ENCODE data around the gene ANKDD1B.

Gene ANKDD1B

DNA sequence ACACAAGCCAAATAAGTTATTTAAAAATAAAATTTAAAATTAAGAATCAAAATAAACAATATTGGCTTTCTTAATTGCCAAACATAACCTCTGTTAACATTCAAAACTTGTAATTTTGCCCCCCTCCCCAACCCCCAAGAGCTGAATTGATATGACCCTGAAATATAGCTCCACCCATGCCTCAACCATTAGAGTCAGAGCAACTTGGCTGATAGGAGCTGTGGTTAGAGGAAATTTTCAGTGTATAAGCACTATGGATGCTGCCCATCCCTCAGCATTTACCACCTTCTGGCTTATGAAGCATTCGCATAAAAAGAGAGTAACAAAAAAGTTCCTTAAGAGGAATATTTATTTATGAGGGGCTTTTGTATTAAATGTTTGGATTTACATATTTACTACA lies 99.9 kb downstream of the ANKDD1B start:
- DNase-seq: no peak

DNA sequence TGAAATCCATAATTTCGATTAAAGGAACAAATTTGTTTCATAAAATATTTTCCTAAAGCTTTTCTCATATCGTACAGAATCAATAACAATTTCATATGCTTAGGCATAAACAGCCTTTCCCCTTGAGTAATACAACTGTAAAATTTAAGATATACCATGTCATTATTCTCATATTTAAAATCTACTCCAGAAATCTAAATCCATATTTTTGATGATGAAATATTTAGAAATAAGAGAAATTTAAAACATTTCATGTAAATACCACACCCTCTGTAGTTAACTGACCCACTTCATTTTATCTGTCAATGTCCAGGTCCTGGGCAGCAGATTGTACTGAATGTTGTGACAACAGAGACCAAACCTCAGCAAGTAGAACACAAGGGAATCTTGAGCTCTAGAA lies 100.8 kb downstream of the ANKDD1B start:
- no peak for DNase-seq

DNA sequence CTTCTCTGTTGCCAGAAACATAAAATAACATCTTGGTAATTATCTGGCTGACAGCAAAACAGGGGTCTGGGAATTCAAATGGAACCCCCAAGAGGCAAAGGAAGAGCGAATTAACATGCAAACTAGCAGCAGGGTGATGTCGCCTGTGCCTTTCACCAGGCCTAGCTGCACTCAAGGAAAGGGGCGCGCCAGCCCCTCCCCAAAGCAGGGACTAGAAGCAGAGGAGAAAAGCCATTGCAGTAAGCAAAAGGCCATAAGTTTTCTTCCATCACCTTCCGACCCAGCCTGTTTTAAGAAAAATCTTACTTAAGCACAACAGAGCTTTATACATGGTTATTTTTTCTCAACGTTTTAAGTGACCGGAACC lies 105.4 kb downstream of the ANKDD1B start:
- no peak for DNase-seq

GRCh38 chr5:75717082-75717922 lies 106.0 kb downstream of the ANKDD1B start, which contains the start of gene POC5:
Gene POC5, minus strand, starts transcription at chr5:75717437. Its CDS starts 4,500 bp downstream, at chr5:75712937.
- peak; percentile 99 for DNase-seq

DNA sequence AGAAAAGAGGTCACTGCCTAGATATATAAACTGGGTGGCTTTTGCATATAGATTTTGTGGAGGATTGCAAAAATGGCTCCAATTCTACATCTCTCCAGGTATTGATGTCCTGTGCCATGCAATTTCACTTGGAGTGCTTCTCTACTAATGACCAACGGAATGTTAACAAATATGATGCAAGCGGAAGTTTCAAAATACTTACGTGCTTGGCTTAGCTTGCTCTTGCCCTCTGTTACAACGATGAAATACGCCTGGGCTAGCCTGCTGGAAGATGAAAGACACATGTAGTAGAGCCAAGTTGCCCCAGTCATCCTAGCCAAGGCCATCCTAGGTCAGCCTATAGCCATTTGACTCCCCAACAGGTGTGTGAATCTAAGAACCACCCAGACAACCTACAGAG lies 109.6 kb downstream of the ANKDD1B start:
- no peak for DNase-seq

All from CD4-positive, alpha-beta T cell treated with Interleukin-17A for 4 hours (primary cell).